HG02973 (cell line): ENCODE measurements around the gene SPRED3.
"Not testable (repeated sequence)": the region's sequence is repeated elsewhere in the genome, so short reads cannot be mapped to it uniquely, and the experiment has no call there.

Source experiments
- ATAC-seq: cut with Tn5 transposase; IDR thresholded peaks from one replicate; pipeline ENCODE4 v1.9.1; 2021; ENCODE audit warnings: moderate library complexity; ENCODE audit not compliant: unreplicated experiment

SPRED3 gene

DNA sequence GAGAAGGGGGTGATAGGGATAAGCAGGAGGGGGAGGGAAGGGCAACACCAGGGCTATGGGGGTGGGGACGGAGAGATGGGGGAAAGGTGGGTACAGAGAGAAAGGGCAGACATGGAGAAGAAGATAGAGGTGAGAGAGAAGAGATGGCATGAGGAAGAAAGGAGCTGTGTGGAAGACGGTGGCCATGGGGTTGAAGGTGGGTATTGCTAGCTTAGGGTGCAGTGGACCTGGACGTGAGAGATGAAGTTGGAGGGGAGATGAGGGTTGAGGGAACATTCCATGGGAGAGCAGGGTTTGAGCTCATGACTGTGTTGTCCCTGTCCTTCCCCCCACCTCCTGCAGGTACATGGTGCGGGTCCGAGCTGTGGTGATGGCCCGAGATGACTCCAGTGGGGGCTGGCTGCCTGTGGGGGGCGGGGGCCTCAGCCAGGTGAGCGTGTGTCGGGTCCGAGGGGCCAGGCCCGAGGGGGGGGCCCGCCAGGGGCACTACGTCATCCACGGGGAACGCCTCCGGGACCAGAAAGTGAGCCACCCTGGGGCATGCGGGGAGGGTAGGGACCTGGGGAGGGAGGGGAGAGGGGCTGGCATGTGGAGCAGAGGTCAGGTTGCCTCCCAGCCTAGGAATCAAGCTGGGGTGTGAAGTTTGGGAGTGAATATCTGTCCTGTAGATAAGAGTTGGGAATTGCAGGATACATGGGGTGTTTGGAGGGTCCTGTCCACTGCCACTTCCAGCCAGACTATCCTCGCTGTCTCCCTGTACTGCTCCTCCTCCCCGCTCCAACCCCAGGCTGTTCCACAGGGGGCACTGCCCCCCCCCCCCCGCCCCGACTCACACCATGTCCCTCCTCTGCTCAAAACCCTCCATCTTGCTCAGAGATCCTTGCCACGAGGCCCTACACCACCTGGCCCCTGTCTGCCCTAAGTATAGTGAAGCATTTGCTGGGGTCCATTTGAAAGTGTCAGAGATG is 1.7 kb downstream of the SPRED3 start:
- no peak for ATAC-seq

DNA sequence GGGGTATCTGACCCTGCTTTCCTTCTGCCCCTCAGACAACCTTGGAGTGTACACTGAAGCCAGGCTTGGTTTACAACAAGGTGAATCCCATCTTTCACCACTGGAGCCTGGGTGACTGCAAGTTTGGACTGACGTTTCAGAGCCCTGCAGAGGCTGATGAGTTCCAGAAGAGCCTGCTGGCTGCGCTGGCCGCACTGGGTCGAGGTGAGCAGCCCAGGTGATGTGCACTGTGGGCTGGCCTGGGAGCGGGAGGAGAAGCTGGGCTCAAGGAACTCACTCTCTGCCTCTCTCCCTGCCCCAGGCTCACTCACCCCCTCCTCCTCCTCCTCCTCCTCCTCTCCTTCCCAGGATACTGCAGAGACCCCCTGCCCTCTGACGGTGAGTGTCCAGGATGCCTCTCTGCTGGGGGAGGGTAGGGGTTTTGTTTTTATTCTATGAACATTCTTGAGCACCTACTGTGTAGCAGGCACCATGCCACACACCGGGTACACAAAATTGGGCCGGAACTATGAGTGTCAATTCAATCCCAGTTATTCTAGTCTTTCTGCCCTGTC is 3.5 kb downstream of the SPRED3 start:
- ATAC-seq, result no peak

DNA sequence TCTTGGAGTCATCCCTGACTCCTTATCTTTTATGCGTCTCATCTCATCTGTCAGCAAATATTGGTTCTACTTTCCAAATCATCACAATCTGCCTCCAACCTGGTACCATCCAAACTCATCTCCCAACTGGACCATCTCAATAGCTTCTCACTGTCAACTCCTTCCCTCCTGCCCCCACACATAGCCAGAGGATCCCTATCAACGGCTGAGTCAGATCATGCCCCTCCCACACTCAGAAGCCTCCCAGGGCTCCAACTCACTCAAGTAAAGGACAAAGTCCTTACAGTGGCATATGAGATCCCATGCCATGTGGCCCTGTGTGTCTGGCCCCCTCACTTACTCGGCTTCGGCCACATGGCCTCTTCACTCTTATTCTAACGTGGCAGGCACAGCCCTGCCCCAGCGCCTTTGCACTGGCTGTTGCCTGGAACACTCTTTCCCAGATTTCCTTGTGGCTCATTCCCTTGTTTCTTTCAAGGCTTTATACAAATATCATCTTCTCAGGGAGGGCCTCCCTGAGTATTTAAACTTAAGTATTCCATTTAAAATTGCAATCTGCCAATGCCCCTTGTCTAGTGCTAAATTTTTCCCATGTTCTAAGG is 4.3 kb downstream of the SPRED3 start:
- no peak for ATAC-seq

DNA sequence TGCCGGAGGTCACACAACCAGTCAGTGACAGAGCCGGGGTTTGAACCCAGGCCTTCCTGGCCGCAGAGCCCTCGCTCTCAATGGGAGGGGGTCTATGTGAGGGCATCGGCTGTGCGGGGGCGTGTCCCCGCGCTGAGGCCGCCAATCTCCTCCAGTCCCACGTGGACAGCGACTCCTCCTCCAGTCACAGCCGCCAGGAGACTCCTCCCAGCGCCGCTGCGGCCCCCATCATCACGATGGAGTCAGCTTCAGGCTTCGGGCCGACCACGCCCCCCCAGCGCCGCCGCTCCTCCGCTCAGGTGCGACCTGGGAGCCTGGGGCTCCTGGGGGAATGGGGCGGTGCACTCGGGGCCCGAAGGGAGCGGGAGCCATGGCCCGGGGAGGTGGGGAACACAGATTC is 6.0 kb downstream of the SPRED3 start:
- ATAC-seq, result no peak

GRCh38 chr19:38395381-38396114 is 7.1 kb downstream of the SPRED3 start:
- ATAC-seq, result no peak

GRCh38 chr19:38399081-38399480 is 10.6 kb downstream of the SPRED3 start:
- no peak for ATAC-seq

- ATAC-seq, result no peak
Measured at GRCh38 chr19:38399537-38399936, 11.0 kb downstream of the SPRED3 start.

- ATAC-seq, result no peak
Measured at GRCh38 chr19:38400361-38400760, 11.9 kb downstream of the SPRED3 start.

DNA sequence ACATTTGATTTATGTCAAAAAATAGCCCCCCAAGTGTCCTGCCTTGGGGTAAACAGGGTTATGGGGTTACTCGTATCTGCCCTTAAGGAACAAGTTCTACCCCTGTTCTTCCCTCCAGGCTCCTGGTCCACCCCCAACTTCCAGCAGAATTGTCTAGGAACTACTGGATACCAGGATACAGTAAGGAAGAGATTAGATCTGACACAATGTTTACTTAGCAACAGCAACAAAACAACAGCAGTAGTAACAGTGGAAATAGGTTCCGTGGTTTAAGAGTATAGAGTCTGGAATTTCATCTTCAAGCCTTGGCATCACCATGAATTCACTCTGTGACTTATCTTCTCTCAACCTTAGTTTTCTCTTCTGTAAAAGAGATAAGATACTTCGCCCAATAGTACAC is 12.7 kb downstream of the SPRED3 start:
- ATAC-seq, result no peak

- peak; percentile 3 for ATAC-seq
Measured at GRCh38 chr19:38402623-38402966, 14.1 kb downstream of the SPRED3 start.

GRCh38 chr19:38402967-38403674 is 14.6 kb downstream of the SPRED3 start, which contains the start of gene FAM98C:
Gene FAM98C, plus strand, starts transcription at chr19:38403093. Its CDS starts 61 bp downstream, at chr19:38403154.
- ATAC-seq, result peak; percentile 87

- ATAC-seq, result no peak
Measured at GRCh38 chr19:38404858-38405257, 16.4 kb downstream of the SPRED3 start.

- no peak for ATAC-seq
Measured at GRCh38 chr19:38405276-38405675, 16.8 kb downstream of the SPRED3 start.

GRCh38 chr19:38409631-38410133 is 21.2 kb downstream of the SPRED3 start:
- ATAC-seq, result no peak

- not testable (repeated sequence) for ATAC-seq
Measured at GRCh38 chr19:38410407-38410806, 21.9 kb downstream of the SPRED3 start.

GRCh38 chr19:38411041-38411712 is 22.7 kb downstream of the SPRED3 start:
- no peak for ATAC-seq

- ATAC-seq, result not testable (repeated sequence)
Measured at GRCh38 chr19:38411898-38412297, 23.4 kb downstream of the SPRED3 start.

DNA sequence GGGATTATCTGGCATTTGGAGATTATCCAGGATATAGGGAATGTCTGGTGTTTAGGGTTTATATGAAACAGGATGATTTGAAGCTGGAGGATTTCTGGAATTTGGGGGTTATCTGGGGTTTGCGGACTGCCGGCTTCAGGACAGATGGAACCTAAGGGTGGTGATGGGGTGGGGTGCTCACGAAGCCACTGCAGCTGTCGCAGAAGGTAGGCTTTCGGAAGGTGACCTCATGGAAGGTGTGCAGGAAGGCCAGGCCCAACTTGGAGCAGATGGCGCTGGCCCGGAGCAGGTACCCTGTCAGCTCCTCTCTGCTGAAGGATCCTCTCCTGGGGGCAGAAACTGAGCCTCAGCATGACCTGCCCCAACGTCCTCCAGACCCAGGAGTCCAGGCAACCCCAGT is 24.0 kb downstream of the SPRED3 start:
- ATAC-seq, result no peak

- ATAC-seq, result no peak
Measured at GRCh38 chr19:38412961-38413360, 24.5 kb downstream of the SPRED3 start.

DNA sequence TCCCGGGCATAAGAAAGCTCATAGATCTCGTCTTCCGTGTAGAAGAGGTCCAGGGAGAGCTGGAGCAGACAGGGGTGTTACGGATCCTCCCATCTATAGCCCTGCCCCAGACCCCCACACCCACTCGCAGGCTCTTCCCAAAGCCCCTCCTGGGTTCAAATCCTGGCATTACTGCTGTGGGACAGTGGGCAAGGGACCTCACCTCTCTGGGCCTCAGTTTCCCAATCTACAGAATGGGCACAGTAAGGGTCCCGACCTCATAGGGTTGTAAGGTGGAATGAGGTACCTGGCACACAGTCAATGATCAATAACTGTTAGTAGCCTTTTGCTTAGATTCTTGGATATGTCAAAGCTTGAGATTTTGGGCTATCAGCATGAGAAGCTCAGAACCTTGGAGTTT is 24.9 kb downstream of the SPRED3 start:
- ATAC-seq, result no peak
